HG03196 (cell line): Measurements from ENCODE around the gene ZNF792.
"Not testable (repeated sequence)": the region's sequence is repeated elsewhere in the genome, so short reads cannot be mapped to it uniquely, and the experiment has no call there.

Experiments used
- ATAC-seq: cut with Tn5 transposase; IDR thresholded peaks from one replicate; pipeline ENCODE4 v1.9.1; 2021; ENCODE audit not compliant: unreplicated experiment

Gene ZNF792

GRCh38 chr19:34926685-34927375 lies 37.2 kb downstream of the ZNF792 start, which contains the start of gene ZNF30:
Gene ZNF30 (plus strand): TSS chr19:34926903. CDS start chr19:34929948, 3,045 bp downstream.
- ATAC-seq: peak; percentile 96

DNA sequence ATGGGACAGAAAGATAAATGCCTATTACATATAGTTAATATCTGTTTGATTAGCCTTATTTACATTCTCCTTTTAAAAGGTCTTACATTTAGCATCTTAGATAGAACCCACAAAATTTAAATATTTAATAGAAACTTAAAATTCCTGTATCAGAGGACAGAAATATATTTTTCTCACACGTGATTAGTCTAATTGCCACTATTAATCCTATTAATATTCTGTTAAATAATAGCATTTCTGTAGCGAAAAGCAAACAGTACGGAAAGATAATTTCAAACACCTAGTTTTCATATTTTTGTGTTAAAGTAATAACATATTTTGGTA lies 37.7 kb downstream of the ZNF792 start:
- ATAC-seq: no peak

DNA sequence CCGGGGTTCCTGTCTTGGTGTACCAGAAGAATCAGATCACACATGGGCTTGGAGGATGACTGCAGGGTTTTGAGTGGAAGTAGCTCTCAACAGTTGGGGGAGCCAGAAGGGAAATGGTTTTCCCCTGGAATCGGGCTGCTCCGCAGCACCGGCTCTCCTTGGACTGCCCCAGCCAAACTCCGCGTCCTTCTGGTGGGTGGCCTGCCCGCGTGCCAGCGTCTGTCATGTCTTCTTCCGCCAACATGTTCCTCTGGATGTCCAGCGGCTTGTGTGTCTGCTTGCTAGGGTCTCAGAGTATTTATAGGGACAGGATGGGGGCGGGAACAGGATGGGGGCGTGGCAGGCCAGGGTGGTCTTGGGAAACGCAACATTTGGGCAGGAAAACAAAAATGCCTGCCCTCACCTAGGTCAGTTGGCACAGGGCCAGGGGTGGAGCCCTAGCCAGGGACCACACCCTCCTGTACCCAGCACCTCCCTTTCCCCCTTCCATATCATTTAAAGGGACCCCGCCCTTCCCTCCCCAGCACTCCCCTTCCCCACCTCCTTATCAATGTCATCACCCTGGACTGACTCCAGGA lies 38.7 kb downstream of the ZNF792 start:
- ATAC-seq: no peak

DNA sequence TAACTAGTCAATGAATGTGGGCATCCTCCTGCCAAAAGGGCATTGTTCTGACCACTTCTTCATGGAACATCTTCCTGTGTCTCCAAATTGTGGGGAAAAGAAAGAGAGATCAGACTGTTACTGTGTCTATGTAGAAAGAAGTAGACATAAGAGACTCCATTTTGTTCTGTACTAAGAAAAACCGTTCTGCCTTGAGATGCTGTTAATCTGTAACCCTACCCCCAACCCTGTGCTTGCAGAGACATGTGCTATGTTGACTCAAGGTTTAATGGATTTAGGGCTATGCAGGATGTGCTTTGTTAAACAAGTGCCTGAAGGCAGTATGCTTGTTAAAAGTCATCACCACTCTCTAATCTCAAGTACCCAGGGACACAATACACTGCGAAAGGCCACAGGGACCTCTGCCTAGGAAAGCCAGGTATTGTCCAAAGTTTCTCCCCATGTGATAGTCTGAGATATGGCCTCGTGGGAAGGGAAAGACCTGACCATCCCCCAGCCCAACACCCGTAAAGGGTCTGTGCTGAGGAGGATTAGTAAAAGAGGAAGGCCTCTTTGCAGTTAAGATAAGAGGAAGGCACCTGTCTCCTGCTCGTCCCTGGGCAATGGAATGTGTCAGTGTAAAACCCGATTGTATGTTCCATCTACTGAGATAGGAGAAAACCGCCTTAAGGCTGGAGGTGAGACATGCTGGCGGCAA lies 43.8 kb downstream of the ZNF792 start:
- ATAC-seq: not testable (repeated sequence)

- ATAC-seq: no peak
Observed at GRCh38 chr19:34918190-34918589, 45.8 kb downstream of the ZNF792 start.

- not testable (repeated sequence) for ATAC-seq
Observed at GRCh38 chr19:34917144-34917543, 46.9 kb downstream of the ZNF792 start.

DNA sequence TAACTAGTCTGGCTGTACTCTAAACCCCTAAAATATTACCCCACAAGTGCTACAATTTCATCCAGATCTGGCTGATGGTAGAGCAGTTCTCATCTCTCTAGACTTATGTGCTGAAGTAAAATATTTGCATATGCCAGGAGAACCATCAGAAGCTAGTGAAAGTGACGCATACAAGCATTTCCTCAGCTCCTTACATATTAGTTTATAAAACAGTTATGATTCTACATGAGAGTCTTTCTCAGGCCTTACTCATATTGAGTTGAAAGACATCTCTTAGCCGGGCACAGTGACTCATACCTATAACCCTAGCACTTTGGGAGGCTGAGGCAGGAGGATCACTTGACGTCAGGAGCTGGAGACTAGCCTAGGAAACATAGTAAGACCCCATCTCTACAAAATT lies 53.3 kb downstream of the ZNF792 start:
- no peak for ATAC-seq
